Measurements from ENCODE around the gene HMCN2.

GRCh38 chr9:130400870-130401269, 135.3 kb downstream of the HMCN2 start:
- TF ChIP-seq CTCF (conservative IDR thresholded peaks at IDR 0.05; ENCODE audit: low read length) (no peak), EZH2phosphoT487 (IDR thresholded peaks at IDR 0.05; ENCODE audit: borderline replicate concordance) (no peak)
